ENCODE data around the gene P4HB. TPM values are rescaled to one million over a fixed set of nuclear protein-coding genes. Genes with fewer than 3 reads are reported as not detected.

The P4HB gene
- total RNA-seq, 1 donor from 2014 or later: 203 TPM

DNA sequence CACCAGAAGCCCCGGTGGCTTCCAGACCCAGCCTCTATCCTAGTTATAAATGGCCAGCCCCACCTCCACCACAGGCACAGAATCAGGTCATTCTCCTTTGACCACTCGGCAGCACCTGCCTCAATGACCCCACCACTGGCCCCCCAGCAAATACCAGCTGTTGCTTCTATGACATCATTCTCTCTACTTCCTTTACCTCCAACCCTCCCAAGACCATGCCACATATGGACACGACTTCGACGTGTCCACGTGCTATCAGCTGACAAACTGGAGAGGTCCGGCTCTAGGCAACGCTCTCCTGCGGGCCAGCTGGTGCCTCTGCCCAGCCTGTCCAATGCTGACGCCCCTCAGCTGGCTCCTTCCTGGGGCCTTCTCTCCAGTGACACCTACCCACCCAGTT, 25.1 kb upstream of the P4HB start:
- TF ChIP-seq EZH2 (IDR thresholded peaks at IDR 0.05) (no peak), EZH2phosphoT487 (IDR thresholded peaks at IDR 0.05) (no peak)
- TF ChIP-seq, protein P1, sequence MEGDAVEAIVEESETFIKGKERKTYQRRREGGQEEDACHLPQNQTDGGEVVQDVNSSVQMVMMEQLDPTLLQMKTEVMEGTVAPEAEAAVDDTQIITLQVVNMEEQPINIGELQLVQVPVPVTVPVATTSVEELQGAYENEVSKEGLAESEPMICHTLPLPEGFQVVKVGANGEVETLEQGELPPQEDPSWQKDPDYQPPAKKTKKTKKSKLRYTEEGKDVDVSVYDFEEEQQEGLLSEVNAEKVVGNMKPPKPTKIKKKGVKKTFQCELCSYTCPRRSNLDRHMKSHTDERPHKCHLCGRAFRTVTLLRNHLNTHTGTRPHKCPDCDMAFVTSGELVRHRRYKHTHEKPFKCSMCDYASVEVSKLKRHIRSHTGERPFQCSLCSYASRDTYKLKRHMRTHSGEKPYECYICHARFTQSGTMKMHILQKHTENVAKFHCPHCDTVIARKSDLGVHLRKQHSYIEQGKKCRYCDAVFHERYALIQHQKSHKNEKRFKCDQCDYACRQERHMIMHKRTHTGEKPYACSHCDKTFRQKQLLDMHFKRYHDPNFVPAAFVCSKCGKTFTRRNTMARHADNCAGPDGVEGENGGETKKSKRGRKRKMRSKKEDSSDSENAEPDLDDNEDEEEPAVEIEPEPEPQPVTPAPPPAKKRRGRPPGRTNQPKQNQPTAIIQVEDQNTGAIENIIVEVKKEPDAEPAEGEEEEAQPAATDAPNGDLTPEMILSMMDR (IDR thresholded peaks at IDR 0.05): no peak
- H3K27ac ChIP-seq: no peak overlapping the region
- H3K4me3 ChIP-seq: no peak overlapping the region
- Mint-ChIP-seq H3K27ac (no peak overlapping the region), H3K9me3 (no peaks in the 10 kb centered on the region), H3K4me1 (peaks cover 14% of the 10 kb centered on the region), H3K4me3 (no peak overlapping the region), H3K36me3 (peaks cover 32% of the 10 kb centered on the region), H3K27me3 (ENCODE audit: insufficient read depth, low read depth) (peaks cover 5% of the 10 kb centered on the region)
- H3F3A ChIP-seq (ENCODE audit: low read depth): peaks cover 16% of the 10 kb centered on the region
- H3K9ac ChIP-seq: no peak overlapping the region
- H3K4me1 ChIP-seq: peaks cover 7% of the 10 kb centered on the region
- H3K27me3 ChIP-seq: no peaks in the 10 kb centered on the region
- H3K79me2 ChIP-seq (ENCODE audit: low read depth): peaks cover 35% of the 10 kb centered on the region
- no peak overlapping the region for H3K4me2 ChIP-seq
- H3K9me3 ChIP-seq (ENCODE audit: low read depth): no peaks in the 10 kb centered on the region
- H3K36me3 ChIP-seq: peaks cover 12% of the 10 kb centered on the region
- H4K20me1 ChIP-seq (ENCODE audit: low read depth): peaks cover 14% of the 10 kb centered on the region
- DNase-seq (ENCODE audit: low spot score): no peak
- no peak overlapping the region for H2AFZ ChIP-seq (replicated peaks)

DNA sequence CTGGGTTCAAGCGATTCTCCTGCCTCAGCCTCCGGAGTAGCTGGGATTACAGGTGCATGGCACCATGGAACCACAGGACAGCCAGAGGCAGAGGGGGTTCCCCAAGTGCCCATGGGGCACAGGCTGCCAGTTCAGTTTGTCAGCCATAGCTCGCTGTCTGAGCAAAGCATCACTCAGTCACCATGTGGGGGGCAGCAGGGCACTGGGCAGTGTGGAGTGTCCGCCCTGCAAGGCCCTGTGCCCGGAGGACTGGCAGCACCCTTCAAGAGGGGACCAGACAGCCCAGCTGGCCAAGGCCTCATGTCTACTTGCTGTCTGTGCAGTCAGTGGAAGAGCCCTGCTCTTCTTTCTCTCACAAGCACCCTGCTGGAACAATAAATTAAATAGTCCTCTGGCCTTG, 24.6 kb upstream of the P4HB start:
- DNase-seq (ENCODE audit: low spot score): no peak
- H3F3A ChIP-seq (ENCODE audit: low read depth): peaks cover 11% of the 10 kb centered on the region
- H3K4me2 ChIP-seq: no peak overlapping the region
- peaks cover 5% of the 10 kb centered on the region for H3K27me3 Mint-ChIP-seq (ENCODE audit: insufficient read depth, low read depth)
- H3K4me3 Mint-ChIP-seq: no peak overlapping the region
- H3K4me3 ChIP-seq: no peak overlapping the region
- no peaks in the 10 kb centered on the region for H3K9me3 ChIP-seq (ENCODE audit: low read depth)
- no peaks in the 10 kb centered on the region for H3K27me3 ChIP-seq
- H3K4me1 Mint-ChIP-seq: peaks cover 10% of the 10 kb centered on the region
- H4K20me1 ChIP-seq (ENCODE audit: low read depth): peaks cover 9% of the 10 kb centered on the region
- H2AFZ ChIP-seq (replicated peaks): no peak overlapping the region
- no peak overlapping the region for H3K27ac ChIP-seq
- peaks cover 32% of the 10 kb centered on the region for H3K36me3 Mint-ChIP-seq
- no peak overlapping the region for H3K9ac ChIP-seq
- H3K36me3 ChIP-seq: peaks cover 10% of the 10 kb centered on the region
- peaks cover 31% of the 10 kb centered on the region for H3K79me2 ChIP-seq (ENCODE audit: low read depth)
- peaks cover 3% of the 10 kb centered on the region for H3K4me1 ChIP-seq
- TF ChIP-seq EZH2 (IDR thresholded peaks at IDR 0.05) (no peak), EZH2phosphoT487 (IDR thresholded peaks at IDR 0.05) (no peak)
- TF ChIP-seq, protein P1 (IDR thresholded peaks at IDR 0.05): no peak
- no peak overlapping the region for H3K27ac Mint-ChIP-seq
- no peaks in the 10 kb centered on the region for H3K9me3 Mint-ChIP-seq

DNA sequence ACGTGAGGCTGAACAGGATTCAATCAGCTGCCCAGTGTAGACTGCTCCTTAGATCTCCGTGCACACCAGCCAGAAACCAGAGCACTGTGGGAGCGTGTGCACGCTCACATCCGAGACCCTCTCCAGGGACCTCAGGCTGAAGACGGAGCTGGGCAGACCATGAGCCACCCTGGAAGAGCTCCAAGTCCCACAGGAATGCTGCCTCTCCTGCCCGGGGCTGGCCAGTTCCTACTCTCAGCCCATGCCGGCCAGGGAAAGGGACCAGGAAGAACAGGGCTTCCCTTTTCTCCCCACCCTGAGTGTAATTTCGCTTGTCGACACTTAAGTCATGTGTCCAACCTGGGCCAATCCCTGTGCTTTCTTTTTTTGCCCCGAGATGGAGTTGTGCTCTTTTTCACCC, 24.2 kb upstream of the P4HB start:
- Histone ChIP-seq H3F3A (ENCODE audit: low read depth) (peaks cover 13% of the 10 kb centered on the region), H4K20me1 (ENCODE audit: low read depth) (peaks cover 4% of the 10 kb centered on the region), H3K4me1 (no peaks in the 10 kb centered on the region), H3K9ac (no peak overlapping the region), H3K4me3 (no peak overlapping the region), H3K79me2 (ENCODE audit: low read depth) (peaks cover 26% of the 10 kb centered on the region), H2AFZ (replicated peaks) (no peak overlapping the region), H3K9me3 (ENCODE audit: low read depth) (no peaks in the 10 kb centered on the region), H3K4me2 (no peak overlapping the region), H3K36me3 (peaks cover 6% of the 10 kb centered on the region), H3K27me3 (no peaks in the 10 kb centered on the region), H3K27ac (no peak overlapping the region)
- H3K9me3 Mint-ChIP-seq: no peaks in the 10 kb centered on the region
- H3K27ac Mint-ChIP-seq: no peak overlapping the region
- no peak overlapping the region for H3K4me3 Mint-ChIP-seq
- DNase-seq (ENCODE audit: low spot score): no peak
- peaks cover 34% of the 10 kb centered on the region for H3K36me3 Mint-ChIP-seq
- peaks cover 9% of the 10 kb centered on the region for H3K4me1 Mint-ChIP-seq
- TF ChIP-seq EZH2phosphoT487 (IDR thresholded peaks at IDR 0.05) (no peak), EZH2 (IDR thresholded peaks at IDR 0.05) (no peak)
- TF ChIP-seq, protein P1 (IDR thresholded peaks at IDR 0.05): no peak
- H3K27me3 Mint-ChIP-seq (ENCODE audit: insufficient read depth, low read depth): peaks cover 5% of the 10 kb centered on the region

All from neural progenitor cell (in vitro differentiated cells).